Endothelial cell (in vitro differentiated cells): ENCODE results near the gene GLT8D2. TPM values are rescaled to one million over a fixed set of nuclear protein-coding genes. Genes with fewer than 3 reads are reported as not detected.

Experiments
- DNase-seq: peaks from one replicate; pipeline ENCODE4 v3.0.0; 2021; ENCODE audit warnings: low spot score
- H3K27ac Mint-ChIP-seq: one replicate; pipeline ENCODE4 v1.8.0; 2021; ENCODE audit warnings: mixed read lengths, inconsistent platforms; ENCODE audit not compliant: unreplicated experiment
- H3K27me3 Mint-ChIP-seq: one replicate; pipeline ENCODE4 v1.8.0; 2021; ENCODE audit warnings: mild to moderate bottlenecking, moderate library complexity, mixed read lengths, inconsistent platforms; ENCODE audit not compliant: unreplicated experiment
- H3K36me3 Mint-ChIP-seq: one replicate; pipeline ENCODE4 v1.8.0; 2021; ENCODE audit warnings: mild to moderate bottlenecking, low read depth, mixed read lengths, inconsistent platforms; ENCODE audit not compliant: unreplicated experiment
- H3K4me1 Mint-ChIP-seq: one replicate; pipeline ENCODE4 v1.8.0; 2021; ENCODE audit warnings: mild to moderate bottlenecking, mixed read lengths, inconsistent platforms; ENCODE audit not compliant: unreplicated experiment
- H3K4me3 Mint-ChIP-seq: one replicate; pipeline ENCODE4 v1.8.0; 2021; ENCODE audit warnings: mild to moderate bottlenecking, mixed read lengths, inconsistent platforms; ENCODE audit not compliant: unreplicated experiment
- H3K9me3 Mint-ChIP-seq: one replicate; pipeline ENCODE4 v1.8.0; 2021; ENCODE audit warnings: mixed read lengths, inconsistent platforms; ENCODE audit not compliant: unreplicated experiment
- CTCF ChIP-seq: fragments of 200-600 bp; sonication (generic); IDR thresholded peaks from one replicate; pipeline ENCODE4 v1.5.0; 2021; ENCODE audit warnings: antibody characterized with exemption; ENCODE audit not compliant: unreplicated experiment
- total RNA-seq: library from RNA; stranded (reverse); fragmentation: NEBNext Ultra II Directional; extraction: Animal tissue kit (Norgen Biotek cat#: 25700); gene quantifications from one replicate; pipeline ENCODE4 v1.2.1, GENCODE V29; 2021; ENCODE audit not compliant: unreplicated experiment

Gene GLT8D2
- total RNA-seq, 1 donor from 2014 or later = 3.8 TPM

GRCh38 chr12:104090685-104091084 is 40.7 kb upstream of the GLT8D2 start:
- DNase-seq = no peak
- Mint-ChIP-seq H3K9me3 (no peaks in the 10 kb centered on the region), H3K36me3 (peaks cover 5% of the 10 kb centered on the region), H3K27me3 (no peaks in the 10 kb centered on the region), H3K4me1 (no peaks in the 10 kb centered on the region), H3K27ac (no peak overlapping the region), H3K4me3 (no peak overlapping the region)
- TF ChIP-seq CTCF = no peak

- TF ChIP-seq CTCF = no peak
- Mint-ChIP-seq H3K27ac (no peak overlapping the region), H3K27me3 (no peaks in the 10 kb centered on the region)
Measured at GRCh38 chr12:104083769-104084475, 33.9 kb upstream of the GLT8D2 start.

GRCh38 chr12:104080764-104081163 is 30.8 kb upstream of the GLT8D2 start:
- H3K27me3 Mint-ChIP-seq = no peaks in the 10 kb centered on the region
- peaks cover 9% of the 10 kb centered on the region for H3K36me3 Mint-ChIP-seq
- H3K4me1 Mint-ChIP-seq = no peaks in the 10 kb centered on the region
- no peak for DNase-seq
- H3K9me3 Mint-ChIP-seq = no peaks in the 10 kb centered on the region
- no peak overlapping the region for H3K27ac Mint-ChIP-seq
- H3K4me3 Mint-ChIP-seq = no peak overlapping the region
- no peak for TF ChIP-seq CTCF

More at GRCh38 chr12:104083769-104084475, 33.9 kb upstream of the GLT8D2 start:
- DNase-seq = no peak
- H3K9me3 Mint-ChIP-seq = no peaks in the 10 kb centered on the region
- H3K4me3 Mint-ChIP-seq = no peak overlapping the region
- H3K36me3 Mint-ChIP-seq = peaks cover 9% of the 10 kb centered on the region
- H3K4me1 Mint-ChIP-seq = no peaks in the 10 kb centered on the region

GRCh38 chr12:104079024-104079423 is 29.0 kb upstream of the GLT8D2 start:
- H3K9me3 Mint-ChIP-seq = no peaks in the 10 kb centered on the region
- no peaks in the 10 kb centered on the region for H3K27me3 Mint-ChIP-seq
- H3K27ac Mint-ChIP-seq = no peak overlapping the region
- DNase-seq = no peak
- H3K4me1 Mint-ChIP-seq = no peaks in the 10 kb centered on the region
- H3K36me3 Mint-ChIP-seq = peaks cover 6% of the 10 kb centered on the region
- TF ChIP-seq CTCF = no peak
- H3K4me3 Mint-ChIP-seq = no peak overlapping the region

- Mint-ChIP-seq H3K4me3 (no peak overlapping the region), H3K4me1 (no peaks in the 10 kb centered on the region), H3K36me3 (peaks cover 12% of the 10 kb centered on the region), H3K27me3 (no peaks in the 10 kb centered on the region), H3K27ac (no peak overlapping the region), H3K9me3 (no peaks in the 10 kb centered on the region)
- no peak for DNase-seq
- no peak for TF ChIP-seq CTCF
Measured at GRCh38 chr12:104073699-104074098, 23.7 kb upstream of the GLT8D2 start.
